GM21528 (cell line): Measurements from ENCODE around the gene CNTRL.
"Not testable (repeated sequence)": the region's sequence is repeated elsewhere in the genome, so short reads cannot be mapped to it uniquely, and the experiment has no call there.

Source experiments
- ATAC-seq: cut with Tn5 transposase; IDR thresholded peaks from one replicate; pipeline ENCODE4 v1.9.1; 2021; ENCODE audit warnings: mild to moderate bottlenecking, moderate library complexity; ENCODE audit not compliant: unreplicated experiment, low FRiP score

The CNTRL gene

DNA sequence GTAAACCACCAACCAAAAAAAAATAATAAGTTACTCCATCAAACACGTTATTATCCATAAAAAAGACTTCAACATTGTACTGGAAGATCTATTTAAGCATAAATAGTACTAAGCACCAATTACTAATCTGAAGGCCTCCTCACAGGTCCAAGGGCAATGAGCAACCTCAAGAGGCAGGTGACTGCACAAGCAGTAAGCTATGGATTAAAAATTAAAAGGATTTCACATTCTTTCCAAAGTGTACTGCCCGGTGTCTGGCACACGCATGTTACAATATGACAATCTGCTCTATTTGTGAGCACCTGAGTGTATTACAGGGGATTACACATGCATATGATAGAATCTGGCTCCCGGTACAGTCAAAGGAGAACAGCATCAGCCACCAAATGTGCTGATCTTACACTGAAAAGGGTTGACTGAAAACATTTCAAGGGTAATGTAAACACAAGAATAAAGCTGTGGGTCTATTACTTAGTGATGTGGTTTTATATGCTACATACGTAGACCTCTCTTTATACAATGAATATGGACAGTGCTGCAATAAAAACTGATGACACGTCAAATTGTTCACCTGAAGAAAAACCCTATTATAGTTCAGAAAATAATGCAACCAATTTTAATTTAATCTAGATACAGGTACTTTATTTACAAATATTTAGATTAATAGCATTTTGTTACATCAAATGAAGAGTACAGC lies 104.1 kb downstream of the CNTRL start:
- no peak for ATAC-seq

DNA sequence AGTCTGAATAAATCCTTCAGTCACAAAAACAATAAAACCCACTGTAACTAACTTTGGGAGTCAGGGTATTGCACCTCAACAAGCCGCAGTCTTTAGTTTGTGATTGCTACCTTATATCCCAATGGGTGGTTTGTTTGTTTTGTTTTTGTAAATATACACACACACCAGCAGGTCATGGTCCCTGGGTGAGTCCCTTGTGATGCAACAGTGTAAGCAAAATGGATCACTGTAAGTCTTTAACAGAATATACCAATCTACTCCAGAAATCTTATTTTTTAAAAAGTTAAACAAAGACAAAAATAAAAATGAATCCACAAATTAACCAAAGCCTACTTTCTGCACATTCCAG lies 104.6 kb downstream of the CNTRL start:
- not testable (repeated sequence) for ATAC-seq

DNA sequence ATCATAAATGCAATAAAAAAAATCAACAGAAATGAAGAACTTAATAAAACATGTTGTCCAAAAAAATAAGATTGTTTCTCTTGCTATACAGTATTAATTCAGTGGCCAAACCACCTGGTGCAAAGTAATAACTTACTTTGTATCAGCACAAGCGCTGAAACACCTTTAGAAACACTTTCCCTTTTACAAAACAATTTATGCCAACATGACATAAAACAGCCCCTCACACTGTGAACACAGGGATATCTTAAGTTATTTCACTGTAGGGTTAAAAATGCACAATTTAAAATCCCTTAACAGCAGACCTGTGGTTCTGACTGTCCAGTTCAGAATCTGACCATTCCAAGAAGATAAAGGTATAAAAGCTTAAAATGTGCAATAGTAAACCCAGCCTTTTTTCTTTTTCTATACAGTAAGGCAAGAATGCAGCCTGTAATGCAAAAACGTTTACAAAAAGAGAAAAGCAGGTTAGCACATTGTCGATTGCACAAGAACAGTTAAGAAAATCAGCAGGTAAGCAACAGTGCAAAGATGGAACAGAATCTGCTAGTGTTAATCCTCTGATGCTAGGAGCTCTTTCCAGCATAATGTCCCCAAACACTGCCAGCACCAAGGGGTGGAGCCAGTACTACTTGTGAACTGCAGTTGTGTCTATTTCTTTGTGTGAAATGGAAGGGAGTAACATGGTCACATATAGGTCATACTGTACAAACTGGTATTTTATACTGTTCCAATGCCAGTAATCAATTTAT lies 105.4 kb downstream of the CNTRL start:
- no peak for ATAC-seq

DNA sequence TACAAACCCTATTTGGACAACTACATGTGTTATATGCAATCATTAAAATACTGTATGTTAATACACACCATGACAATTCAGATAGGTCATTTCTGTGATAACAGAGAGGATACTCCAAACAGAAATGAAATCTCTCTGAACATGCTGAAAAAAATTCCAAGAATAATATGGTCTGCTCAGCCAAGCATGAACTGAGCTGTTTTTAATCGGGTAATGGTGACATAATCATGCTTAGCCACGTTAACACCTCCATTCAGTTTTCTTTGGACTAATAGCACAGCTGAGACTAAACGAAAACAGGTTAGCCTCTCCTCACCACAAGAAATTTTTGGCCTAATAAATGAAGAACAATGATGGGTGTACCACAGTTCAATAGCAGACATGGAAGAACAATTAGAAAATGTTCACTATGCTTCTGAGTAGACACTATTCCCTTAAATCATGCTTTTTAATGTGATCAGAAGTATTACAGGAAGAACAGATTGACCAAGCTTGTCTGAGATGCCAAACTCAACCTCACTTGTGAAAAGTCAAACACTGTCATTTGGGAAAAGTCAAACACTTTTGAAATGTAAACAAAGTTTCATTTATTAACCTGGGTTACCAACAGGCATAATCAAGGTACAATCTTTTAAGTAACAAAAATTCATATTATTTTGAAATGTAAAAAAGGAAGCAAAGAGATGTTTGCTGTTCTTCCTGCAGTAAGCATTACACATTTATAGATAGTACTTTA lies 107.5 kb downstream of the CNTRL start:
- no peak for ATAC-seq

DNA sequence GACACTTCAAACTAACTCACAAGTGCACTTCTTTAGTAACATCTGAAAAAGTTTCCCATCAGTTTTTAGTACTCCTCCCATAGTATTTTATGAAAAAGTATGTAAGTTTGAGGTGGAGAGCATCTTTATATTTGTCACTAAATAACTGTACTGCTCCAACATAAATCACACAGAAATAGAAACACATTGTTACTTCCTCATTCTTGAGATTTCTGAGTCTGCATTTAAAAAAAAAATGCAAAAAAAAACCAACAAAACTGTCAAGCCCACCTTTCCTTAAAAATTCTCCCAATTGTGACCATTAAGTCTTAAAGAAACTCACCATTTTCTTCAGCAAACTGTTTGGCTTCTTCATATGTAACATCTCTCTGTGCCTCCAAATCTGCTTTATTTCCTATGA lies 108.2 kb downstream of the CNTRL start:
- no peak for ATAC-seq

DNA sequence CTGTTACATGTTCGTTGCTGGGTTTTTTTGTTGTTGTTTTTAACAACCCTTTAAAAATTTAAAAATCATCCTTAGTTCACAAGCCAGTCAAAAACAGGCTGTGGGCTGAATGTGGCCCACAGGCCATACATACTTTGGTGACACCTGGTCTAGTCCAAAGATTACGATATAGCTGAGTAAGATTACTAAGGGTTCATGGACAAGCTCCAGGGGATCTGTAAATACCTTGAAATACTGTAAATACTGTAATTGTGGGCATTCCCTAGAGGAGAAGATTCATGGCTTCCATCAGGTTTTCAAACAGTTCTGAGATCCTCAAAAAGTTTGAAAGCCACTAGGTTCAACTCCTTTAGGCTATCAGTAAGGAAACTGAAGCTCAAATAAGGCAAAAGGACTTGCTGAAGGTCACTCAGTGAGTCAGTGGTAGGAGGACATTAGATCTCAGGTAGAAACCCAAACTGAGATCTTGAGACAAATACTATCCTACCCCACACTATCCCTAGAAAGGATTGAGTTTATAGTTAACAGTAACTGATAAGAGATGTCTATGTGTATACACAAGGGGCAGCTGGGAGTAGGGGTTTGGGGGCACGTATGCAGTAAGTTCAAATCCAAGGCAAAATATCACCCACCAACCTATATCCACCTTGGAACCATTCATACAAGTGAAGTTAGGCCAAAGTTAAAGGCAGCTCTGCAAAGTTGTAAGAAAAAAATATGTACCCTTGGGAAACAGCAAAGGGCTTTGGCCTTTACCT lies 109.1 kb downstream of the CNTRL start:
- ATAC-seq: no peak

DNA sequence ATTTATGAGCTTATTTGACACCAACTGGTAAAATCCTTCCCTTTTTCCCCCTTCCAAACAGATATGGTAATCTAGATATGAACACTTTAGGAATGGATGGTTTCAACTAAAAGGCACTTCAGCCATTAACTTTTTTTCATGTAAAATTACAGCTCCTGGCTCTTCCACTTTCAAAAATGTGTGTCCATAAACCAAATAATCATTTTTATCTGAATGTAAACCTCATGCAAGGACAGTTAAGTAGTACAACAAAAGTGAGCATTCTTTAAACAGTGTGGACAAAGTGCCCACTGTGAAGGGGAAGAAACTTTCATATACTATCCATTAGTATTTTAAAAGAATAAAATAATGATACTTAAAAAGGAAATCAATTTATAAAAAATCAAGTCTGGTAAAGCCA lies 109.7 kb downstream of the CNTRL start:
- ATAC-seq: no peak

DNA sequence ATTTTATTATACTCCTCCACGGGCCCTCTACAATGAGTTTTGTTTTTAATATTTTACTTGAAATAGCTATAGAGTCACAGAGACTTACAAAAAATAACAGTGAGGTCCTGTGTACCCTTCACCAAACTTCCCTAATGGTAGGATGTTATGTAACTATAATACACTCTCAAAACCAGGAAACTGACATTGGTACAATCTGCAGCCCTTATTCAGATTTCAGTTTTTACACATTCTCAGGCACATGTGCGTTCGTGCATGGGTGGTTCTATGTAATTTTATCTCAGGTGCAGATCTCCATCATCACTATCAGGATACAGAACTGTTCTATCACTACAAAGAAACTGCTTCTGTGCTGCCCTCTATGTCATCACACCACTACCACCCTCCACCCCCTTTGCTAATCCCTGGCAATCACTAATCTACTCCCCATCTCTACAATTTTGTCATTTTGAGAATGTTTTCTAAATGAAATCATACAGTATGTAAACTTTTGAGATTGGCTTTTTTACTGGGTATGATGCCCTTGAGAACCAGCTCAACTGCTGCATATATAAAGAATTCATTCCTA lies 110.5 kb downstream of the CNTRL start:
- no peak for ATAC-seq

DNA sequence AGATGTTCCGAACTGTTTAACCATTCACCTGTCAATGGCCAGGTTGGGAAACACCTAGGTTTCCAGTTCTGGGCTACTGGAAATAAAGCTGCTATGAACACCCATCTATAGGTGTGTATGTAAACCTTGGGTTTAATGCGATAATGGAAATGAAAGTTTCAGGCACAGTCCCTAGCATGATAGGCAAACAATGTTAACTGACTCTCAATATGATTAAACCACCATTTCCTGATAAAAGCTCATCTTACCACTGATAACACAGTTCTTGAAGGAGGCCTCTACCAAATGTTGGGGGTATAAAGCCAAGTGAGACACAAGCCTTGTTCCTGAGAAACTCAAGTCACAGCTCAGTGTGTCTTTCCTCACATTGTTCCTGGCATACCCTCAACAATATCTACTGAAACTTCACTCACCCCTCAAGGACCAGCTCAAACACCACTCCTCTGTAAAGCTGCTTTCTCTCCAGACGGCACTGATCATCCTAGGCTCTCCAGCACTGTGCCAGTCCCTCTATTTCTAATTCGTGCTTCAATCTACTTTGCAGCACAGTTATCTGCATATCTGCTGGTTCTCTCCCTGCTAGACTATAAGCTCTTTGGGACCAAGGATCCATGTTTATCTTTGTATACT lies 111.1 kb downstream of the CNTRL start:
- no peak for ATAC-seq

DNA sequence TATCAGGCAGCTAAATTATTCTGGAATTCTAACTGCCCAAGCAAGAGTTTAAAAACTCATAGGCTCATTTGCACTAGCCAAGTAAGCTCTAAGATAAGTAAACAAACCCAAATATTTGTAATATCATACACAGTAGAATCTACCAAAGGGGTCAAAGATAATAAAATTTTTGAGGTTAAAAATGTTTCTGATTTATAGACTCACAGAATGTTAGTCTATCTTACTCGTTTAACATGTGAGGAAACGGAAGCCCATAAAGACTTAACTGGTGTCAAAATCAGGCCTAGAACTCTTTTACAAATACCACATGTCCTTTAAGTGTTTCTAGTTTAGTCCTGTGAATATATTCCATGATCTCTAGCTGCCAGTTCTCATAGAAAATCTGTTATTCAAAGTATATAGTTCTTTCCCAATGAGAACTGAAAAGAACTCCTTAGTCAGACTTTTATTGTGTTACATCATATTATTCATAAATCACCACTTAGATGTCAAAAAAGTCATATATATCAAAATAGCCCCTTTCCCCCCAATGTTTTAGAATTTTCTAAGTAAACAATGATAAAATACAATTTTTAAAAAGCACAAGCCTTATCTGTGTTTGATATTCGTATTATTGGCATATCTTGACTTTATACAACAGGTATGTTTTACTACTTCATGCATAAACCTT lies 113.0 kb downstream of the CNTRL start:
- ATAC-seq: no peak

DNA sequence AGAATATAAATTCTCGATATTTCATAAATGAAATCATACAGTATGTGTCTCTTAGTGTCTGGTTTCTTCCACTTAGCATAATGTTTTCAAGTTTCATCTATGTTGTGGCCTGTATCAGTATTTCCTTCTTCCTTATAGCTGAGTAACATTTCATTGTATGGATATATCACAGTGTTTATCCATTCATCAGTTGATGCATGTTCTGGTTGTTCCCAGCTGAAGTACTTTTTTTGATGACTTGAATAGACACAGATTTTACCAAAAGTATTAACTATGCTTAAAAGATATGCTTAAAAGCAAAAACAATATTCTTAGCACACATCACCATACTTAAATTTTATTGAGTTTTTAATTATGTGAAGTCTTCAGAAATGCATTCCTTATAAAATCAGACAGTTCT lies 114.3 kb downstream of the CNTRL start:
- ATAC-seq: no peak

DNA sequence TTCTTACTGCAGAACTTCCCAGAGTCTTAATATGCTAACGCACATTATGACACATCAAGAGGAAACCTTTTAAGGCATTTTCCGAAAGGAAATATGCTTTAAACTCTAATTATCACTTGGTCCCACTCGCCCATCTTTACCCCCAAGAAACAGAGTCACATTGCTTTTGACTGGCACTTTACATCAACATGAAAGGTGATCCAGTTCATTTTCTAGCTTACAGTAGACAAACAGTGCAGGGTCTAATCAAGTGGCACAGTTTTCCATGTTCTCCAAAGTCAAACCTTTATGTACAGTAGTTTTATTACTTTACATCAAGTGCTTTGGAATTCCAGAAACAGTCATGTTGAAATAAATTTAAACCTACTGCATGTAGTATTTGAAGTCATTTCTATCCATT lies 114.9 kb downstream of the CNTRL start:
- no peak for ATAC-seq

DNA sequence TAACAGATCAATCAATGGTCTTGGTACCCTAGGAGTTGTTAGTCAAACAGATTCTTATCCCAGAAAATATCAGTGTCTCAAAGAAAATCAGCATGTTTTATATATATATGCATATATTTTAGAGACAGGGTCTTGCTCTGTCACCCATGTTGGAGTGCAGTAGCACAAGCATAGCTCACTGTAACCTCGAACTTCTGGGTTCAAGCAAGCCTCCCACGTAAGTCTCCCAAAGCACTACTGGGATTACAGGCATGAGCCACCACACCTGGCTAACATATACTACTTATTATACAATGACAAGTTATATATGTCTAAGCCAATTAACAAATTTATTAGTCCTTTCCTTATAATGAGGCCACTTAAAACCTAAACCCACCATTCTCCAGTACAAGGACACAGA lies 116.5 kb downstream of the CNTRL start:
- ATAC-seq: no peak

DNA sequence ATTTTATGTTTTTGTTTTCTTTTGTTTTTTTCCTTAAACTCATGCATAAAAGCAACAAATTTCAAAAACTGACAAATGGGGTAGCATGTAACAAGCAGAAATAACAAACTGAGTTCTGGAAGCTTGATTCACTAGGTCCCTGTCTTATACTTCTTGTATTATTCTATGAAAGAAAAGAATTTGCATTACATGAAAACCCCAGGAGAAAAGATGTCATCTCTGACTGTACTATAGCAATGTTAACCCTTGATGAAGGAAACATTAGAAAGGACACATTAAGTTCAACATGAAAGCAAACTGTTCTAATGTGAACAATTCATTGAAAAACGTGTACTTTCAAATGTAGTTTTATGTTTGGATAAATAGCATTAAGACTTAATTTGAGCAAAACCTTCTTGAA lies 117.8 kb downstream of the CNTRL start:
- no peak for ATAC-seq

DNA sequence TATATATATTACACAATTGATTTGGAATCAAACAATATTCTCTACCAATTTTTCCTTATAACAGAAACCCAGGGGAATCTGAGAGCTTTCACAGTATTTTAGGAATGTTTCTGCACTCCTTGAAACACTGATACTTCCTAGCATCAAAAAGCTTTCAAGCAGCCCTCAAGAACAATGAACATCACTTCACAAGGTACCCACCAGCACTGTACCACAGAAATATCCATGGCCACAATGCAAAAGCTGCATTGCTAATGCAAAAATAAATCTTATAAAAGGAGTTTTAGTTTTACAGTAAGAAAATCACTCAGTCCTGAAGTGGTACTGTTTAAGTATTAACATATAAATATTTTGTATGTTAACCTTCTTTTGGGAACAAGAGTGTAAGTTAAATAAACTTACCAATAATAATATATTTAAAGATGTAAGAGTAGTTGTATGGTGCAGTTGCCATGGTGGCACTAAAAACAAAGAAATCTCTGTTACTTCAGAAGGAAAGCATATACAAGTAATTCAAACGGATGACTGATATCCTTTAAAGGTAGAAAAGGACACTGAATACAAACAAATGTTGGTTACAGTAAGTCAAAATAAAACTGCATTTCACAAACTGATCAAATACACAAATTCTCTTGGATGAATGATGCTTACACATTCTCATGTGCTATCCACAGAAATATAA lies 118.3 kb downstream of the CNTRL start:
- ATAC-seq: no peak

DNA sequence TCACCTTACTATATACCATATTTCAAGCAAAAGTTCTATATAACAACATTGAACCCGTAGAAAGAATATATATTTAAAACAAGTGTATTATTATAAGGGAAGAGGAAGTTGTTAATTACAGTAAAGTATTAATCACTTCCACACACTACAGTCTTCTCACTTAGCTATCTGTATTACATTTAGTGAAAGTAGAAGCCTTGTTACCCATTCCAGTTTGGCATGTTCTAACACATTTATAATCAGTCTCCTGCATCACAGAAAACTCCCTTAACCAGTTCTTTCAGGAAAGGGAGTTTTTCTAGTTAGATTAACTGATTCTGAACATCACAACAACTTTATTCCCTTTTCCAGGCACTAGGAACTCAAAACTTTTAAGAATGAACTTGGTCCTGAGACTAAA lies 120.0 kb downstream of the CNTRL start:
- ATAC-seq: no peak

DNA sequence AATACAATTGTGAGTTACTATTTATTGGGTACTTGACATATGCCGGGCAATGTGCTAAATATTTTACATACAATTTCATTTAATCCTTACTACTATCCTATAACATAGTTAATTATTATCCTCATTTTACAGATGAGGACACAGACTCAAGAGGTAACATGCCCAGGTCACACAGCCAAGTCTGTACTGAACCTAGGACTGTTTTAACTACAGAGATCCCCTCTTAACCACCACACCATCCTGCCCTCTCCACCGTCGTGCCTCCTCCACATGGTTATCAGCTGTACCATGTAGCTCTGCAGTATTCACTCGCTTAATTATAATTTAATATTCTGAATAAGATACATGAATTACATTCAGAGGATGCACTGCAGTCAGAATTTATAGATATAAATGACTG lies 121.6 kb downstream of the CNTRL start:
- no peak for ATAC-seq

DNA sequence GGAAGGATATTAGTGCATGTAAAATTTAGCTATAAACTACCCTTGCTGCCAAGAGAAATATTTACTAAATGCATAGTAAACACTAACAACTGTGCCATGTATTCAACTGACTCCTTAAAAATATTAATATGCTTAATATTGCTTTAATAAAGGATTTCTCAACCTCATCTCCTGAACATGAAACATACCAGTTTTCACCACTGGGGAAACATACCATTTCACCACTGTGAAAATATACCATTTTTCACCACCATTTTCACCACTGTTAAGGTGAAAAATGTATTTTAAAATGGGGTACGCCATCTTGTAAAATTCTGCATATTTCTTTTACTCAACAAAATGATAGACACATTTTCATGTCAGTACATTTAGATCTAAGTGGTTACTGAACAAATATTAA lies 122.4 kb downstream of the CNTRL start:
- ATAC-seq: no peak

DNA sequence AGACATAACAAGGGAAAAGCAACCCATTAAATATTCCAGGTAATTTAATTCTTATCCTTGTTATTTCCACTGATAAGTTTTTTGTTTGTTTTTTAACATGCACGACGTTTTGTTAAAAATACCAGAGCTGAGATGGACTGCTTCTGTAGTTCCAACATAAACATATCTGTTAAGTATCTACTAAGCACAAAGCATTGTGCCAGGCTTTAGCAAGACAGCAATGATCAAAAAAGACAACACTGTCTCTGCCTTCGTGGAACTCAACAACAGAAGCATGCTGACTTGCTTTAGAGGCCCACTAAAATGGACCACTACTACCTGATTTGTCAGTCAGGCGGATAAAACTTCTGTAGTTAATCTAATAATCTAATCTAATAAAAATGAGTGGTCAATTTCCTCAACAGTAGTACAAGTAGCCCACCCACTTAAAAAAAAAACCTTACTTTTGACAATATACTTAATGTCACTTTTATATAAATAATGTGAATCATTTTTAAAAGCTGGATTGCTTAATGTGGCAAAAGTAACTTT lies 123.8 kb downstream of the CNTRL start:
- no peak for ATAC-seq
